ENCODE results near the gene DAAM2.

DNA sequence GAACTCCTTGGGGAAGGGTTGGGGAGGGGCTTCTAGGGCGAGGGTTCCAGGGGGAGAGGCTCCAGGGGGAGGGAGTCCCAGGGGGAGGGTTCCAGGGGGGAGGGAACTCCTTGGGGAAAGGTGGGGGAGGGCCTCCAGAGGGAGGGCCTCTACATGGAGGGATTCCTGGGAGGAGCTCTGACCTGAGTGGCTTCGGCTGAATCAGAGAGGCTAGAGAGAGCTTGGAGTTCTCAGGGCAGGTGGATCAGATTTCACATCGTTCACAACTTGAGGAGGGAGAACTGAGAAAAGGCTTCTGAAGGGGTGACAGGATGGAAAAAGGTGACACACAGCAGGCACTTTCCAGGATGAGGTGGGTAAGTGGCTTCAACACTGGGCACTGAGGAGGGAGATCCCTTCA, 49.1 kb downstream of the DAAM2 start:
- TF ChIP-seq CTCF (conservative IDR thresholded peaks at IDR 0.05; ENCODE audit: low read length) (no peak), EZH2phosphoT487 (IDR thresholded peaks at IDR 0.05; ENCODE audit: borderline replicate concordance, low read depth, low read length) (no peak)

Data from OCI-LY7 (cell line).